Activated naive CD4-positive, alpha-beta T cell treated with anti-CD3 and anti-CD28 coated beads for 36 hours (primary cell): ENCODE results near the gene DUSP22. TPM values are rescaled to one million over a fixed set of nuclear protein-coding genes. Genes with fewer than 3 reads are reported as not detected.

Source experiments
- CTCF ChIA-PET: fragments of 350-600 bp; sonication (Branson Sonifier 250); formaldehyde crosslinking; loops from one replicate; lab custom pipeline; 2021; ENCODE audit warnings: antibody characterized with exemption; lab: Charles Lee
- DNase-seq: peaks from one replicate; pipeline ENCODE4 v3.0.0-alpha.2; 2020
- H3K27ac Mint-ChIP-seq: one replicate; pipeline ENCODE4 v1.8.0; 2021; ENCODE audit warnings: mild to moderate bottlenecking, mixed read lengths
- H3K27me3 Mint-ChIP-seq: one replicate; pipeline ENCODE4 v1.8.0; 2021; ENCODE audit warnings: low read depth, mixed read lengths
- H3K36me3 Mint-ChIP-seq: one replicate; pipeline ENCODE4 v1.8.0; 2021; ENCODE audit warnings: low read depth, mixed read lengths
- H3K4me1 Mint-ChIP-seq: one replicate; pipeline ENCODE4 v1.8.0; 2021; ENCODE audit warnings: low read depth, mixed read lengths
- H3K4me3 Mint-ChIP-seq: one replicate; pipeline ENCODE4 v1.8.0; 2021; ENCODE audit warnings: mild to moderate bottlenecking, moderate library complexity, mixed read lengths
- H3K9me3 Mint-ChIP-seq: one replicate; pipeline ENCODE4 v1.8.0; 2021; ENCODE audit warnings: mixed read lengths
- intact Hi-C: fragments of 100-400 bp; cut with micrococcal nuclease; formaldehyde crosslinking; loops from one replicate; pipeline ENCODE4 v1.15.1; 2023
- total RNA-seq, 2 experiments: library from RNA; stranded (reverse); gene quantifications; one replicate each; pipeline ENCODE4 v1.2.3, GENCODE V29; 2021

The DUSP22 gene
- total RNA-seq, 2 experiments from 2014 or later = 44.6 to 46.9 TPM

- Mint-ChIP-seq H3K27me3 (no peaks in the 10 kb centered on the region), H3K4me1 (peaks cover 87% of the 10 kb centered on the region), H3K36me3 (peaks cover 92% of the 10 kb centered on the region), H3K27ac (peak overlapping the region; percentile 89), H3K4me3 (peak overlapping the region; percentile 76), H3K9me3 (no peaks in the 10 kb centered on the region)
- intact Hi-C loops = loop anchor here (1.0 to 10.0 kb wide), 2 partner anchors 34 to 916 kb away; partner anchors contain the start of gene FOXQ1
- CTCF ChIA-PET = interaction anchor here (0.9 to 2.1 kb wide), 6 partner anchors 9 to 210 kb away, joined by 3 to 9 read pairs (median 4); no protein-coding TSS in a partner anchor
- DNase-seq = no peak
Measured at GRCh38 chr6:398558-399078, 106.3 kb downstream of the DUSP22 start.

DNA sequence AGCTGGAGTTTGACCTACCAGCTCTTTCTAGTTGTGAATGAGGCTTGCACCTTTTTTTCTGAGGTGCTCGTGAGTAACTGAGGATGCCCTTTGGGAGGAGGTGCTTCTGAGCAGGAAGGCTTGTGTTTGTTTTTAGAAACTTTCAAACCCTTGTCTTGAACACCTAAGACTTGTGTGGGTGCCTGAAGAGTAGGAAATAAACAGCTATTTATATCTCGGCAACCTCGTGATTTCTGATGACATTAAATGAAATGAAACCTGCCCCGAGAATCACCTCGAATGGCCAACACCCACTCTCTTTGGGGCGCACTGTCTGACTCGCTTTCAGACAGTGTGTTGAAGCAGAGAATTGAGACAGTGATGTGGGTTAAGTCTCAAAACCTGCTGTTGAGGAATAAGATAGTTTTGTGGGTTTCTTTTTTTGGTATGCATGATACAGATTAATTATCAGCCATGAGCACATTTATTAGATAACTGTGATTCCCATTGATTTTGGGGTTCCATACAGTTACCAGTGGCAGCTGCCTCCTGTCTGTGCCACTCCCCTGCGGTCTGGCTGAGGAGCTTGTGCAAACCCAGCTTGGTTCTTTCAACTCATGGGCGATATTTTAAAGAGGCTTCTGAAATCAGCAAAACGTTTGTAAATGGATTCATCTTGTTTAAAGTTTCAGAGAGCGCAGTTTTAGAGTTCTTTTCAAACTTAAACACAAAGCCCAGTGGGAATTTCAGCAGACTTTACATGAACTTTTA lies 107.7 kb downstream of the DUSP22 start:
- peak overlapping the region; percentile 89 for H3K27ac Mint-ChIP-seq
- intact Hi-C loops = loop anchor here (1.0 to 10.0 kb wide), 2 partner anchors 32 to 915 kb away; partner anchors contain the start of gene FOXQ1
- DNase-seq = peak; percentile 73
- CTCF ChIA-PET = interaction anchor here (1.4 to 1.7 kb wide), 3 partner anchors 9 to 212 kb away, joined by 3 to 9 read pairs (median 4); no protein-coding TSS in a partner anchor
- peak overlapping the region; percentile 56 for H3K4me3 Mint-ChIP-seq
- H3K9me3 Mint-ChIP-seq = no peaks in the 10 kb centered on the region
- H3K4me1 Mint-ChIP-seq = peaks cover 91% of the 10 kb centered on the region
- no peaks in the 10 kb centered on the region for H3K27me3 Mint-ChIP-seq
- H3K36me3 Mint-ChIP-seq = peaks cover 92% of the 10 kb centered on the region

- Mint-ChIP-seq H3K9me3 (no peaks in the 10 kb centered on the region), H3K4me1 (peaks cover 92% of the 10 kb centered on the region), H3K36me3 (peaks cover 92% of the 10 kb centered on the region), H3K4me3 (peak overlapping the region; percentile 73), H3K27ac (peak overlapping the region; percentile 94), H3K27me3 (no peaks in the 10 kb centered on the region)
- CTCF ChIA-PET = no interaction called here
- DNase-seq = no peak
- intact Hi-C loops = no loop called here
Measured at GRCh38 chr6:400815-401214, 108.5 kb downstream of the DUSP22 start.

Other genes with a start within 250 kb of the DUSP22 start
- gene IRF4, start 99.3 kb downstream of the DUSP22 start, total RNA-seq = 100 to 1,000 TPM; 500 to 504 TPM